GM12874 (cell line): ENCODE data around the gene CHST9.

Experiments
- CTCF ChIP-seq: IDR thresholded peaks from 2 replicates; pipeline ENCODE4 v1.5.1; 2011; ENCODE audit warnings: low read depth, mild to moderate bottlenecking, control low read depth, low read length, moderate library complexity; ENCODE audit not compliant: insufficient read depth

Gene CHST9

GRCh38 chr18:27213123-27213717, 28.1 kb upstream of the CHST9 start:
- TF ChIP-seq CTCF, result no peak

GRCh38 chr18:27211569-27211968, 26.5 kb upstream of the CHST9 start:
- TF ChIP-seq CTCF, result no peak

- no peak for TF ChIP-seq CTCF
Observed at GRCh38 chr18:27206411-27206810, 21.3 kb upstream of the CHST9 start.

- TF ChIP-seq CTCF, result no peak
Observed at GRCh38 chr18:27202741-27203140, 17.6 kb upstream of the CHST9 start.

- no peak for TF ChIP-seq CTCF
Observed at GRCh38 chr18:27198036-27198435, 12.9 kb upstream of the CHST9 start.

GRCh38 chr18:27188309-27188708, 3.2 kb upstream of the CHST9 start:
- no peak for TF ChIP-seq CTCF

- TF ChIP-seq CTCF, result no peak
Observed at GRCh38 chr18:27185897-27186296, 789 bp upstream of the CHST9 start.
